HG02759 (cell line): ENCODE results near the gene FAM90A26.
"Not testable (repeated sequence)": the region's sequence is repeated elsewhere in the genome, so short reads cannot be mapped to it uniquely, and the experiment has no call there.

Source experiments
- ATAC-seq: cut with Tn5 transposase; IDR thresholded peaks from one replicate; pipeline ENCODE4 v1.9.1; 2021; ENCODE audit warnings: mild to moderate bottlenecking, moderate library complexity; ENCODE audit not compliant: unreplicated experiment

FAM90A26 gene

DNA sequence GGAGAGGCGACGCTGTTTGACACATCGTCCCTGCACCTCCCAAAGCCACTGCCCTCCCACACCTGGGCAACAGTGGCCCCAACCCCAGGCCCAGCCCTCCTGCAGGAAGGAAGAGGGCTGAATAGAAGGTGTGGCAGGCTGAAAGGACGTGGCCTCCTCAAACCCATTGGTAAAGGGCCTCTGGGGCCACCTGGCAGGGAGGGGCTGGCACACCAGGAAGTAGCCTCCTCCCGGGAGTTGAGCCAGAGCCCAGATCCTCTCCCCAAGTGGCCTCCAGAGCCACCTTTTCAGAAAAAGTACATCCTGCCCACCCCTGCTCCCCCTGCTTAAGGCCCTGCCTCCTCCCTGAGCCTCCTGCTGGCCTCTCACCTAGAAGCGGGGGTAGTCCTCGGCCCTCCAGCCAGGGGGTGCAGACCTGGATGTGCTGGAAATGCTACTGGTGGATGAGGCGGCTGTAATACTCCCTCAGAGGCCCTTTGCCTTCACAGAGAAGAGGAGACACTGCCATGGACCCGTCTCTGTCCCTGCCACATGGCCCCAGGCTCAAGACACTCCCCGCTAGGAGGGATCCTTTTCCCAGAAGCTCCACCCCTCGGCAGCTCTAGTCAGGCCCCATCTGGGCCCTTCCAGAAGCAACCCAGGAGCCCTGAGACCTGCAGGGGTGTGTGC, at the start of gene FAM90A26:
Gene FAM90A26 (plus strand): TSS at position 619 of the 669 bp plus-strand sequence. CDS start 2,764 bp downstream, outside the sequence.
- ATAC-seq = not testable (repeated sequence)

DNA sequence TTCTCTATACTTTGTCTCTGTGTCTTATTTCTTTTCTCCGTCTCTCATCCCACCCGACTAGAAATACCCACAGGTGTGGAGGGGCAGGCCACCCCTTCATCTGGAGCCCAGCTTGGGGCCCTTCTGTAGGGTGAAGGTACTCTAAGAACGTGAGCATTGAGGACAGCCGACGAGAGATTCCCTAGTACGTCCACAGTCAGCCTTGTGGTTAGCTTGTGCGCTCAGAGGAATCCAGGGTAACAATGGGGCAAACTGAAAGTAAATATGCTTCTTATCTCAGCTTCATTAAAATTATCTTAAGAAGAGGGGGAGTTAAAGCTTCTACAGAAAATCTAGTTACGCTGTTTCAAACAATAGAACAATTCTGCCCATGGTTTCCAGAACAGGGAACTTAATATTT, 47.5 kb upstream of the FAM90A26 start:
- ATAC-seq = not testable (repeated sequence)

DNA sequence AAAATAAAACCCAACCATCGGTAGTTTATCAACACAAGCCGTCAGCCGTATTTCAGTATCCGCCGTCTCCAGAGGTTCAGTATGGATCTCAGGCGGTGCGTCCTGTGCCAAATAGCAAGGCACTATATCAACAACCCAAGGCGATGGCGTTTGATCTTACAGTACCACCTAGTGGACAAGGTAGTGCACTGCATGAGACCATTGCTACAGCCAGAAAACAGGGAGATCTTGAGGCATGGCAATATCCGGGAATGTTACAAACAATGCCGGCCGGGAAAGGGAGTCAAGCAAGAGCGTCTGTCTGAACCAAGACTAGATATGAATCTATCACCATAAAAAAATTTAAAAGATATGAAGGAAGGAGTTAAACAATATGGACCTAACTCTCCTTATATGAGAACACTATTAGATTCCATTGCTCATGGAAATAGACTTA, 46.6 kb upstream of the FAM90A26 start:
- not testable (repeated sequence) for ATAC-seq

- not testable (repeated sequence) for ATAC-seq
Measured at GRCh38 chr4:9125601-9126161, 44.5 kb upstream of the FAM90A26 start.

DNA sequence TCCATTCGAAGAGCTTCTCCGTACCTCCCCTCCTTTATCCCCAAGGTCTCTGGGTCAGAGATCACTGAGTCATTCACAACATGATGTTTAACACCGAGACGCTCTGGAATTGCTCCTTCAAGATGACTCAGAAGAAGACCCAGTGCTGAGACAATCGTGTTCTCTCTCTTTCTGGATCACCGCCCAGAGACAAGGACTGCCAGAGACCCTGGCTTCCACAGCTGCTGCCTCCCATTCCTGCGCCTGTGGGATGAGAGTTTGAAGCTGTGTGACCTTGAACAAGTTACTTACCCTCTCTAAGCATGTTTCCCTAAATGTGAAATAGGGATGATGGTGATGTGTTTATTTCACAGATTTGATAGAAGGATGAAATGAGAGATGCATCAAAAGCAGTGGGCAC, 38.8 kb upstream of the FAM90A26 start:
- ATAC-seq = not testable (repeated sequence)

DNA sequence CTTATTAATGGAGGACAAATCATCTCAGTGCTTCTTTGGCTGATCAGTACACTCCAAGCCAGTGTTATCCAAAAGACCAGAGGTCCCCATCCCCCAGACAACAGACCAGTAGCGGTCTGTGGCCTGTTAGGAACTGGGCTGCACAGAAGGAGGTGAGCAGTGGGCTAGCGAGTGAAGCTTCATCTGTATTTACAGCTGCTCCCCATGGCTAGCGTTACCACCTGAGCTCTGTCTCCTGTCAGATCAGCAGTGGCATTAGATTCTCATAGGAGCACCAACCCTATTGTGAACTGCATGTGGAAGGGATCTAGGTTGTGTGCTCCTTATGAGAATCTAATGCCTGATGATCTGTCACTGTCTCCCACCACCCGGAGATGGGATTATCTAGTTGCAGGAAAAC, 37.4 kb upstream of the FAM90A26 start:
- ATAC-seq = not testable (repeated sequence)

DNA sequence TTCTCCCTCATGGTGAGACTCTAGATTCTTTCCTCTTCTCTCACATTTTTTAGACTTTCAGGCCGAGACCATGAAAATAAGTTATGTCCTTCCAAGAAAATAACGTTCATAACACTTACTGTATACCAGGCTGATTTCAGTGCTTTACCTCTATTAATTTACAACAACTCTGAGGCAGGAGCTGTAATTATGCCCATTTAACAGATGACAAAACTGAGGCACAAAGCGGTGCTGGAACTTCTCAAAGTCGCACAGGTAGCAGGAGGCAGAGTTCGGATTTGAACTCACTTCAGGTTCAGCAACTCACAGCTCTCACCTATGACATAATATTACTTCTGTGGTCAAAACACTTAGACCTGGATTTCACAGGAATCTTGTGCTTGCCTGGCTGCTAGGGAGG, 36.2 kb upstream of the FAM90A26 start:
- ATAC-seq = not testable (repeated sequence)

- ATAC-seq = not testable (repeated sequence)
Measured at GRCh38 chr4:9134556-9134955, 35.7 kb upstream of the FAM90A26 start.

DNA sequence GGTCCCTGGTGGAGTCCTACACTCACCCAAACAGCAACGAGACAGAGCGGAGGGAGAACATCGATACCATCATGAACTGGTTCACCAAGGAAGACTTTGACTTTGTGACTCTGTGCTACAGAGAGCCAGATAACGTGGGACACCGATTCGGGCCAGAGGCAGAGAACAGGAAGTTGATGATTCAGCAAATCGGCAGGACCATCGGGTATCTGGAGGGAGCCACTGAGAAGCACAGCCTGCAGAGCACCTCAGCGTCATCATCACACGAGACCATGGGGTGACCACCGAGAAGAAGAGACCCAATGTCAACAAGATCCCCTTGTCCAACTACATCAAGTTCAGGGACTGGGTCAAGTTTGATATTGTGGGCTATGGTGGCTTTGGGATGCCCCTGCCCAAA, 29.2 kb upstream of the FAM90A26 start:
- not testable (repeated sequence) for ATAC-seq

DNA sequence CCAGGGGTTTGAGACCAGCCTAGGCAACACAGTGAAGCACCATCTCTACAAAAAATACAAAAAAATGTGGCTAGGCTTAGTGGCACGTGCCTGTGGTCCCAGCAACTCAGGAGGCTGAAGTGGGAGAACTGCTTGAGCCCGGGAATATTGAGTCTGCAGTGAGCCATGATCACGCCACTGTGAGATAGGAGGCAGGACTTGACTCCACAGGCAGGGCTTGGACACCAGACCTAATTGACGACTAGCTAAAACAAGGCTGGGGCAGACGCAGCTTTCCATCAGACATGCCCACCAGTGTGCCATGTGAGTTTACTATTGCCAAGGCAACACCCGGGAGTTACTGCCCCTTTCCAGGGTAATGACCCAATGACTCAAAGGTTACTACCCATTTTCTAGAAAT, 27.4 kb upstream of the FAM90A26 start:
- ATAC-seq = not testable (repeated sequence)

DNA sequence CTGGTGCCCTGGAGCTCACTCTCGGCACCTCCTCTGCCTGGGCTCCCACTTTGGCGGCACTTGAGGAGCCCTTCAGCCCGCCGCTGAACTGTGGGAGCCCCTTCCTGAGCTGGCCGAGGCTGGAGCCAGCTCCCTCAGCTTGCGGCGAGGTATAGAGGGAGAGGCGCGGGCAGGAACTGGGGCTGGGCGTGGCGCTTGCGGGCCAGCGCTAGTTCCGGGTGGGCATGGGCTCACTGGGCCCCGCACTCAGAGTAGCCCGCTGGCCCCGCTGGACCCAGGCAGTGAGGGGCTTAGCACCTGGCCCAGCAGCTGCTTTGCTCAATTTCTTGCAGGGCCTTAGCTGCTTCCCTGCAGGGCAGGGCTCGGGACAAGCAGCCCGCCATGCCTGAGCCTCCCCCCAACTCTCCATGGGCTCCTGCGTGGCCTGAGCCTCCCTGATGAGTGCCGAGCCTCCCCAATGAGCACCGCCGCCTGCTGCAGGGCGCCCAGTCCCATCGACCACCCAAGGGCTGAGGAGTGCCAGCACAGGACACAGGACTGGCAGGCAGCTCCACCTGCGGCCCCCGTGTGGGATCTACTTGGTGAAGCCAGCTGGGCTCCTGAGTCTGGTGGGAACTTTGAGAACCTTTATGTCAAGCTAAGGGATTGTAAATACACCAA, 26.7 kb upstream of the FAM90A26 start:
- no peak for ATAC-seq

GRCh38 chr4:9146967-9147366, 23.2 kb upstream of the FAM90A26 start:
- ATAC-seq = no peak

DNA sequence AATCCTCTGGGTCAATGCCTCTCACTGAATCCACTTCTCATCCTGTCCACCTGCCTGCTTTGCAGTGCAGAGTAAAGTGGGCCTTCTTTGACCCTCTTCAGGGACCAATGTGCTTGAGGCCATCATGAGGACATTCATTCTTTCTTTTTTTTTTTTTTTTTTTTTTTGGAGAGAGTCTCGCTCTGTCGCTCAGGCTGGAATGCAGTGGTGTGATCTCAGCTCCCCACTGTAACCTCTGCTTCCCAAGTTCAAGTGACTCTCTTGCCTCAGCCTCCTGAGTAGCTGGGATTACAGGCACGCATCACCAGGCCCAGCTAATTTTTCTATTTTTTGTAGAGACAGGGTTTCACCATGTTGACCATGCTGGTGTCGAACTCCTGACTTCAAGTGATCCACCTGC, 22.8 kb upstream of the FAM90A26 start:
- not testable (repeated sequence) for ATAC-seq

DNA sequence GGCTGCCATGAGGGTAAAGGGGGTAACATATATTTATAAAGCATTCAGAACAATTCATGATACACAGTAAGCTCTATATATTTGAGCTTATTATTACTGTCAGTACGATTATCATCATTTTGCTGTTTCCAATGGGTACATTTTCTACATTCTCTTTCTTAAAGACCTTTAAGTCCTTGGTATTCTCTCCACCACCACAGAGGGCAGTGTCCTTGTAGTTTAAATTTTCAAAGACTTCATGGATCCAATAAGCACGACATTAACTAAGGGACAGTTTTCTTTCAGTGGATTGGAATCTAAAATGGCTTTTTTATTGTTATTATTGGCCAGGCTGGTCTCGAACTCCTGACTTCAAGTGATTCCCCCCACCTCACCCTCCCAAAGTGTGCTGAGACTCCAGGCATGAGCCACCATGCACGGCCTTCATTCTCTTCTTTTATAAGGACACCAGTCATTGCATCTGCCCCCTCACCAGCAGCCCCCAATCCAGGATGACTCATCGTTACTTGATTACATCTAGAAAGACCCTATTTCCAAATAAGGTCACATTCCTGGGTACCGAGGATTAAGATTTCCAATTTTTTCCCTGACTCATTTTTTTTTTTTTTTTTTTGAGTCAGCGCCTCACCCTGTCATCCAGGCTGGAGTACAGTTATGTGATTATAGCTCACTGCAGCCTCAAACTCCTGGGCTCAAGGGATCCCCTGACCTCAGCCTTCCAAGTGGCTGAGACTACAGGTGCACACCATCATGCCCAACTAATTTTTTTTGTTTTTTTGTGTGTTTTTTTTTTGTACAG, 21.4 kb upstream of the FAM90A26 start:
- not testable (repeated sequence) for ATAC-seq

DNA sequence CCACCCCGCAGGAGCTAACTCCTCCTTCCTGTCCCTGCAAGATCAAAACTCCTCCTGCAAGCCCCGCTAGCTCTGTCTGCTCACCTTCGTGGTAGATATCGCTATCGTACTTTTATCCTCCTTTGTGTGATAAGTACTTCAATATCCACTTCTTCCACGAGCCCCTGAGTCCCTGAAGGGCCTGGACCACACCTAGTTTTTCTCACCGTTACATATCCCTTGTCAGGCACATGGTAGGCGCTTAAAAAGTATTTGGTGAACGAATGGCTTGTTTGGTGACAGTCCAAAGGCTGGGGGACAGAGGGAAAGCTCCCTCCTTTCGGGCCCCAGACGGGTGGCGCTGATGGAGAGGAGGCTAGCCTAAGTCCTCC, 18.4 kb upstream of the FAM90A26 start:
- ATAC-seq = not testable (repeated sequence)

- ATAC-seq = peak; percentile 67
Measured at GRCh38 chr4:9152180-9153007, 17.8 kb upstream of the FAM90A26 start.

DNA sequence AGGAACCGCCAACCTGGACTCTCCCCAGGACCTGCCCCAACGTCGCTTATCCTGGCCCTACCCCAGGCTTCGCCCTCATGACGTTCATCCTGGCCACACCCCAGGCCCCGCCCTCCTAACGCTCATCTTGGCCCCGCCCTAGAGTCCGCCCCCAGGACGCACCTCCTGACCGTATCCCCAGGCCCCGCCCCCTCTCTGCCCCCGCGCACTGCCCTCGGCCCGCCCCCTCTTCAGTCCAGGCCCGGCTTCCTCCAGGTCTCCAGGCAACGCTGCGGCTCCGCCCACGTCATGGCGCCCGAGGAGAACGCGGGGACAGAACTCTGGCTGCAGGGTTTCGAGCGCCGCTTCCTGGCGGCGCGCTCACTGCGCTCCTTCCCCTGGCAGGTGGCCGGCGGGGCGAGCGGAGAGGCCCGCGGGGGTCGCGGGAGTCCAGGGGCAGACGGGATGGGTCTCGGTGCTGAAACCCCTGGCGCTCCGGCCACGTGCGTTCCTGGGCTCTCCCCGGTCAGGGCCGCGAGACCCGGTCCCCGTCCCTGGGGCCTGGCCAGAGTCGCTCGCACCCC, 17.1 kb upstream of the FAM90A26 start:
- peak; percentile 95 for ATAC-seq

DNA sequence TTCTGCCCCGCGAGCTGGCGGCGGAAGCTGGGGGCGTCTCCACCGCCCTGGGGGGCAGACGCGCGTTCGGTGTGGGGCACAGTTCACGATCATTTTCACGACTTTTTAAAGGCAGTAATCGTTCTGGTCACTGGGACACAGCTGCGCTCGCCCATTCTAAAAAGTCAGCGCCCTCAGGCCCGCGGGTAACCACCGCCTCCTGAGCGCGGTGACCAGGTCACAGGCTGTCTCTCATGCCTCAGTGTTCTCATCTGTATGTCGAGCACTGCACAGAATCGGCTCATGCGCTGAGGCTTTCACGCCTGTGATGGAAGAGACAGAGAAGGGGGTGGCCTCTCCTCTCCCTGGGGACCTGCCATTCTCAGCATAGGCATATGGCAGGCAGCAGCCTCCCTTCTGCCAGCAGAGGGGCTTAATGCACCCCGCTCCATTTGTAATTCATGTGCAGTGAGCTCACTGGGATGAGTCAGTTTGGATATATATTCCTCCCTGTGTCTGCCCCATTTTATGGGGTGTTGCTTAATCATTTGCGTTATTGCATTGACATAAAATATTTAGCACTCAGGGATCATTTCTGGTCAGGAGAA, 16.5 kb upstream of the FAM90A26 start:
- not testable (repeated sequence) for ATAC-seq

DNA sequence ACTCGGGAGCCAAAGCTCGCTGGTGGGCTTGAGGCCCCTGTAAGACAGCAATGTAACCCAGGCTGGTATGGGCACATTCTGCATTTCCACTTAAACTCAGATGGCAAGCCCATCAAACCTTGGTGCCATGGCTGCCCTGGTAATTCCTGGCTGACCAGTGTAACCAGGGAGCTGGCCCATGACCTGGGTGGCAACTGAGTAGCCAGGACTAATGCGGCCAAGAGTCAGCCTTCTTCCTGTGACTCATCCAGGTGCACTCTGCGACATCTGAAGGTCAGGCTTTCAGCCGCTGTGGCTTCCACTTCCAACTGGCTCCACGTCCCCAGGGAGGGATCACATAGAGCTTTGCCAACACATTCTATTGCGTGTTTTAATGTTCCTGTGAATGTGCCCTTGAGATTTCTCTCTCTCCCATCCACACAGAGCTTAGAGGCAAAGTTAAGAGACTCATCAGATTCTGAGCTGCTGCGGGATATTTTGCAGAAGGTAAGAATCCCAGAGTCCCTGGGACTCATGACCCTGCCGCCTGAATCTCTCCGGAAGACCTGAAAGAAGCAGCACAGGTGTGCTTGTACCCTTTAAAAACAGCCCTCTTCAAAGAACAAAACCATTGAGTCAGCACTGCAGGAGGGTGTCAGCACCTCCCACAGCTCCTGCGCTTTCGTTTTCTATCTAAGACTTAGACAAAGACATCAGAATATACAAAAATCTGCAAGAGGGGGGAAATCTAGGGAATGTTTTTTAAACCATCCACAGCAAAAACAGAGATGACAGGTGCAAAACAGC, 14.9 kb upstream of the FAM90A26 start:
- not testable (repeated sequence) for ATAC-seq
